Measurements from ENCODE around the gene NTMT1. TPM values are rescaled to one million over a fixed set of nuclear protein-coding genes. Genes with fewer than 3 reads are reported as not detected.

NTMT1 gene
- total and polyA plus RNA-seq, 9 of the 15 experiments (the other 6 are each of a cell fraction or from before 2014, with no cell fraction given) = 42.1 to 116 (median 74.7) TPM

- TF ChIP-seq TAF9B (IDR thresholded peaks at IDR 0.05; ENCODE audit: partially characterized antibody) (no peak), ADNP (tag; IDR thresholded peaks at IDR 0.05) (peak; percentile 85), SAP30 (IDR thresholded peaks at IDR 0.05; ENCODE audit: borderline replicate concordance, insufficient read depth, low read depth, low read length, poor library complexity, severe bottlenecking) (no peak), ZNF395 (CRISPR knock-in tag; IDR thresholded peaks at IDR 0.05) (peak; percentile 98), ZNF561 (CRISPR knock-in tag; conservative IDR thresholded peaks at IDR 0.05) (no peak; the same call in 1 of the 2 replicates), L3MBTL2 (IDR thresholded peaks at IDR 0.05) (peak; percentile 64), TFE3 (CRISPR knock-in tag; IDR thresholded peaks at IDR 0.05) (no peak), HMG20A (CRISPR knock-in tag; conservative IDR thresholded peaks at IDR 0.05) (no peak), RB1 (IDR thresholded peaks at IDR 0.05; ENCODE audit: low read depth) (no peak), E2F4 (CRISPR knock-in tag; IDR thresholded peaks at IDR 0.05; ENCODE audit: low read depth) (no peak), HDAC1 (IDR thresholded peaks at IDR 0.05) (peak; percentile 75 to 99; a peak in 2 of 4 replicates), MAX (CRISPR knock-in tag; IDR thresholded peaks at IDR 0.05) (peak; percentile 64), NFATC3 (IDR thresholded peaks at IDR 0.05) (no peak), TCFL5 (CRISPR knock-in tag; conservative IDR thresholded peaks at IDR 0.05) (peak; percentile 77; the same call in 1 of the 2 replicates), PHF8 (IDR thresholded peaks at IDR 0.05; ENCODE audit: borderline replicate concordance, low read length) (no peak), PURB (CRISPR knock-in tag; IDR thresholded peaks at IDR 0.05; ENCODE audit: low read depth) (no peak), HDAC8 (tag; IDR thresholded peaks at IDR 0.05) (peak; percentile 93), CREB3L1 (IDR thresholded peaks at IDR 0.05; ENCODE audit: borderline replicate concordance, low read depth) (no peak), ZBTB2 (IDR thresholded peaks at IDR 0.05) (peak; percentile 76; the same call in 1 of the 2 replicates)
Observed at GRCh38 chr9:129595903-129596540, 29.9 kb upstream of the NTMT1 start (continued).

All from K562 (cell line).